GM03348 (cell line): ENCODE measurements around the gene MEGF6.

Source experiments
- DNase-seq: peaks from one replicate; pipeline ENCODE4 v3.0.0; 2012; ENCODE audit warnings: low spot score

MEGF6 gene

DNA sequence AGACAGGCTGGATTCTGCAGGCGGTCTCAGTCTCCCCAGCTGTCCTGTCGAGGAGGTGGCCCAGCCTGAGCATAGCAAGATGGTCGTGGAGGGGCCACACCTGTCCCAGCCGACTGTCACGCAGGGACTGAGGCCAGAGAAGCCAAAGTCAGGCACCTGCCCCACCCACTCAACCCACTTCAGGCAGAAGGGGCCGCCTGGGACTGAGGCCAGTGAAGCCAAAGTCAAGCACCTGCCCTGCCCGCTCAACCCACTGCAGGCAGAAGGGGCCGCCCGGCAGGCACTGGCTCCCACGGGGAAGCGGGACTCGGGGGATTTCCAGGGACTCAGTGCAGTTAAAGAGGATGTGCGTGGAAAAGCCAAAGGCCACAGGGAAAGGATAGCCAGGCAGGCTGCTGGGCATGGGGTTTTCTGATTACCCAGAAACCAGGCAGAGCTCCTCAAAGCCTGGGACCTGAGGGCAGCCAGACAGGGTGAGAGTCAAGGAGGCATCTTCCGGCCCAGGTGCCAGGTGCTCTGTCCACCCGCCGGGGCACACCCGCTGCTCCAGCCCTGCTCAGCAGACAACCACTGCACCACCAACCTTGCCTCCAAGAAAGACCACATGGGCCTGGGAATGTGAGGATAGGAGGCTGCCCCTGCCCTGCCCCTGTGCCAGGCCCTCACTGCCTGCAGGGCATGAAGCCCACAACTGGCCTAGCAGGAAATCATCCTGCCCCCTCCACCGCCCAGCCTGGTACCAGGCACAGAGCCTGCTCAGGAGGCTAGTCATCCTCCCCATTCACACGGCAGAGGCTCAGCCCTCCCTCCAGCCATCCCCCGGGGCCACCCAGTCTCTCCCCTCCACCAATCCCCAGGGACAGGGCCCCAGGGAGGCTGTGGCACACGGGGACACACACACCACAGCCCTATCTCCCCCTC, 41.0 kb downstream of the MEGF6 start:
- no peak for DNase-seq

DNA sequence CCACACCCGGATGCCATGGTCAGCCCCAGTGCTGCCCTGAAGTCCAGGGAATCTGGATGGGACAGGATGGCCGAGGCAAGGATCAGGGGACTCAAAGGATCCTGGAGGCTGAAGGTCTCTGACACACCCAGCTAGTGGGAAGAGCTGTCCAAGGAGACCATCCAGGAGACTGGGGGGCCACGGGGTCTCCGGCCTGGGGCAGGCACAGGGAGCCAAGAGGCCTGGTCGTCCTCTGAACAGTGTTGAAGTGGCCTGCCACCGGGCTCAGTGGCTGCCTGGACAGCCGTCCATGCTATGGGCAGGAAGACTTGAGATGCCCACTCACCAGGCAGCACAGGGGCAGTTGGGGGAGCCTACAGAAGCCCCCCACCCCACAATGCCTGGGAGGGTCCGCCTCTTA, 41.9 kb downstream of the MEGF6 start:
- DNase-seq, result no peak

DNA sequence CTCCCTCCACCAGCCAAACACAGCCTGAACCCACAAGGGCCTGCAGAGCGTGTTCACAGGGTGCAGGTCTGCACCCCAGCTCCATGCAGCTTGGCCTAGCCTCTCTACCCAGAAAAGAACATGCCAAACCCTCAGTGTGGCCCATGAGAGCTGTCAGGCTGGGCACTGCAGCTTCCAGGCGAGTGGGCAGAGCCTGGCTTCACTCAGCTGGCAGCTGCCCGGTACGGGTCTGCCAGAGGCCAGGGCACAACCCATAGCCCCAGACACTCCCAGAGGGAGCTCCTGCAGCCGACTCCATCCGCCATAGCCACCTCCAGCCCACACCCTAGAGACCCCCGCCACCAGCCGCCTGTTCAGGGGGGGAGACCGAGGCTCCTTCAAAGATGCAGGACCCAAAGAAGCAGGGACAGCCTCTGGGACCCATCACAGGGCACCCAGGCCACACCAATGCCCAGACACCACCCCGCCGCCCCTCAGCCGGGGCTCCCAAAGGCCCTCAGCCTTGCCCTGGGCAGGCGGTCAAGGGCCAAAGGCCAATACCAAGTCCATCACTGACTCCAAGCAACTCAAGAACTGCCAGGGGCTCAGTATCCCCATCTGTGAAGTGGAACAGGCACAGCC, 42.4 kb downstream of the MEGF6 start:
- no peak for DNase-seq

DNA sequence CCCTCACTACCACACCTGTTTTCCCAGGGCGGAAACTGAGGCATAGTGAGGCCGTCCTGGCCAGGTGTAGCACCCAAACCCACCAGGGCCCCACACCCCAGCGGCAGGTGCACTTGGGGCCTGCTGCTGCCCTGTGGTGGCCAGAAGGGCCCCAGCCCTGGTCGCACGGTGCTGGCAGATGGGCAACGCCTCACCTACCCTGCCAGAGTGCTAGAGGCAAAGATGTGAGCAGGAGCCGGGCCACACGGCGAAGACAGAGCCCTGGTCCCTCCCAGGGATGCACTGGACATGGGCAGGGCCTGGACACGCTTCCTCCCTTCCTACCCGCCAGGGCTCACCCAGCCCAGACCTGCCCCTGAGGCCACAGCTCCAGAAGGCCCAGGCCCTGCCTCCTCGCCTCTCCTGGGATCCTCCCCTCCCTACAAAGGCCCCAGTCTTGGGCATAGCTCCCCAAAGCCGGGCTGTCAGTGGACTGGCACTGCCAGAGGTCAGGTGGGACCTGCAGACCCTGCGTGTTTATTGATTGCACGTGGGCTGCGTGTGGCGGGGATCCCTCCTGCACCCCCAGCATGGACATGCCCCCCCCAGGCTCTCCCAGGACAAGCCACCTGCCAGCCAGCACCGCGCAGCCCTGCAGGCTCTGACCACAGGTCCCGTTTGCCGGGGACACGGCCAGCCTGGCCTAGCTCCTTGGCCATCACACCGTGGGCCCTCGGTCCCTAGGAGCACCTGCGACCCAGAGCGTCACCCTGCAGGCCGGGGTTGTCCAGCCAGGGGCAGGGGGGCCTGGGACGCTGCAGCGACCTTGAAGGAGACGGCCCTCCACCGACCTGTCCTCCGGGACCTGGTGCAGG, 44.1 kb downstream of the MEGF6 start:
- no peak for DNase-seq

DNA sequence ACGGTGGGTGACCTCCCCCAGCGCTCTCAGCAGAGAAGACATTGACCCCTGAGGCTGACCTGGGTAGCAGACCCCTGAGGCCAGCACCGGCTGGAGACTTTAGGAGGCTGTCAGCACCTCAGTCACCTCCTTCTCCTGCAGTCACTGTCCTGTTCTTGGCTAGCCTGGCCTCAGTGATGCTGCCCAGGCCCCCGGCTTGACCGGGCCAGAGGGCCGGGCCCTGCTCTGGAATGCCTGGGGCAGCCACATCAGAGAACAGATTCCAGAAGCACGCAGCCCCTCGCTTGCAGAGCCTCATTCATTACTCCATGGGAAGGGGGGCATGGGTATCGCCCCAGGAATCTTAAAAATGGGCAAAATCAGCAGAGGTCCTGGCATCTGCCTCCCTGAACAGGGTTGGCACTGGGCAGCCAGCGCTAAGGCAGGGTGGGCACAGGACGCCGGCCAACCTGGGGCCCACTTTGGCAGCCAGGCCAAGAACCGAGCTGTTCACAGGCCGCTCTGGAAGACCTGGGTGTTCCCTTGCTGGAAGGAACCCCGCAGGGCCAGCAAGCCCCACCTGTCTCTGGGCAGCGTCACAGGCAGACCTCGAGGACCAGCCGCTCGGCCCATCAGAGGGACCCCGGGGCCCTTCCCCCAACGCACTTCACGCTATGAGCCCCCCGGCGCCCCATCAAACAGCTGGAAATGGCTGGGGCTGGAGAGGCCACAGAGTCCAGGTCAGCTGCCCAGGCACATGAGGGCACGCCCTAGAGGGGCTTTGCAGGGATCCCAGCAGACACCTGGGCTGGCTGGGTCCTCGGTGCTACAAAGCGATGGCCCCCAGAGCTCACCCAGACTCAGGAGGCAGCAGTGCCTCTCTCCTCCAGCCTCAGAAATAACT, 45.1 kb downstream of the MEGF6 start:
- DNase-seq, result no peak

DNA sequence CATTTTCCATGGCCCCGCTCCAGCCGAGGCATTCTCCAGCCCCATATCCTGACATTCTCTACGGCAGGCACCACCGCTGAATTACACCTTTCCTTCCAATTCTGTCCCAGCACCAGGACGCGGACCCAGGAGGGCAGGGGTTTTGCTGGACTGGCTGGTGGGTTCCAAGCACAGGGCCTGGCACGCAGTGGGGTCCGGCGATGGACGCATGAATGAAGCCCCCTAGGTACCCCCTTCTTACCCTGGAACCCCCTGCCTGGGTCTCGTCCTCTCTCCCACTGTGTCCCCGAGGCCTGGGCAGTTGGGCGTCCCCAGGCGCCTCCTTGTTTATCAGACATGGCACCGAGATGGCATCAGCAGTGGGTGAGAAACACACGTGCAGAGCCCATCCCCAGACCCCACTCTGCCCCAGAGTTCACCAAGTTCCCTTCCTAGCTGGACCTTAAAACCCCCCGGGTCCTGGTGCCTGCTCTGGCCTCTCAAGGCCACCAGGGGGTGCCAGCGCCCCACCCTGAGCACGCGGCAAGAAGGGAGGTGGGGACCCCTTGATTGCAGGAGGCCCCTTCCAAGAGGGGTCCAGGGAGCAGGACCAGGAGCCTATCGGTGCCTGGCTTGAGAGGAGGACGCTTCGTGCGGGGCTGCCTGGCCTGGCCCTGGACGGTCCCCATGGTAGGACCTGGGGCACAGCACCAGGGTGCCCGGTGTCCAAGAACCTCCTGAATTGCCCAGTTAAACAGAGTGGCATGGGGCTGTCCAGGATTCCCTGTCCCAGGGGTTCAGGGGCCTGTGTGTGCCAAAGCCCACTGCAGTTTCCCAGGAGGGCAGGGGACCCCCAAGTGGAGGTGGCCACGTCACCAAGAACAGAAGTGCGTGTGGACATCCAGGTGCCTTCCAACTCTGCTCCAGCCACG, 46.1 kb downstream of the MEGF6 start:
- DNase-seq, result peak; percentile 82

DNA sequence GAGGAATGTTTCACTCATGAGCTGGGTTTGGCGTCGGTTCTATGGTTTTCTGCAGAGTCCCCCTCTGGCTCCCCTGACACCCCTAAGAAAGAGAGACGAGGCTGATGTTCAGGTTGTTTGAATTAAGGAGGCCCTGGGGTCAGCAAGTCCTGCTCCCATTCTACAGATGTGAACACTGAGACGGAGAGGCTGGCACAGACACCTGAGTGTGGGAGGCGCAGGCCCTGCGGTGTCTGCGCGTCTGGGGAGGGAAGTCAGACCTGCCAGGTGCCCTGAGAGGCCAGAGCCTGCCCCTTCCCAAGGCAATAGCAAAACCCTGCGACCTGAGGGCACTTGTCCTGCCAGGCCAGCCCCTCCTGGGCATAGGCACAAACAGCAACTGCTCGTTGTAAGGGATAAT, 47.7 kb downstream of the MEGF6 start:
- no peak for DNase-seq

DNA sequence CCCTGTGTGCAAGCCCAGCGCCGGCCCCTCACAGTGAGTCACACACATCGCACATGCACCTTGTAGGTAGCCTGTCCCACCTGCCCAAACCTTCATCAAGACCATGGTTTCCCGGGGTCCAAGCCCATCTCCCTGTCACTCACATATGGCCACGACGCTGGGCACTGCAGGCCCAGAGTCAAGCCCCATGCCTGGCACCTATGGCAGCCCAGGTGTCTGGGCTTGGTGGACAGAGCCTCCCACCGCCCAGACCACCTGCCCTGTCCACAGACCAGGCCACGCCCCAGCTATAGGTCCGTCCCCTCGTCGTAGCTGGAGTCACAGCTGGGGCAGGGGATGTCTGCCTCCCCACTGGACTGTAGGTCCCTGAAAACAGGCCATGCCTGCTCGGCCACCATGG, 48.2 kb downstream of the MEGF6 start:
- DNase-seq, result no peak

DNA sequence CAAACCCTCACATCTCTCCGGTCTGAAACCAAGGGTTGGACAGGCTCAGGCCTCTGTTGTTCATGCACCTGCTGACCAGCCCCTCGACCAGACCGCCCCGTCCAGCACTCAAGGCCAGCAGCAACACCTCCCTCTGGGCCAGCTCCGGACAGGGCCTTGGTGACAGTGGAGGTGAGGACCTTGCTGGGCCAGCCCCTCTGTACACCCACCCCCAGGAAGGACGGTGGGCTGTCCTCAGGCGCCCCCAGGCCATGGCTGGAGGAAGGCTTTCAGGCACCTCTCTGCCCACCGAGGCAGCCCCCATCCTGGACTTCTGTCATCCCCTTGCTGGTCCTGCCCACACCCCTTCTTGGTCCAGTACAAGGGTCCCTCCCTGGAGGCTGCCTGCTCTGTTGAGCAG, 48.6 kb downstream of the MEGF6 start:
- no peak for DNase-seq

DNA sequence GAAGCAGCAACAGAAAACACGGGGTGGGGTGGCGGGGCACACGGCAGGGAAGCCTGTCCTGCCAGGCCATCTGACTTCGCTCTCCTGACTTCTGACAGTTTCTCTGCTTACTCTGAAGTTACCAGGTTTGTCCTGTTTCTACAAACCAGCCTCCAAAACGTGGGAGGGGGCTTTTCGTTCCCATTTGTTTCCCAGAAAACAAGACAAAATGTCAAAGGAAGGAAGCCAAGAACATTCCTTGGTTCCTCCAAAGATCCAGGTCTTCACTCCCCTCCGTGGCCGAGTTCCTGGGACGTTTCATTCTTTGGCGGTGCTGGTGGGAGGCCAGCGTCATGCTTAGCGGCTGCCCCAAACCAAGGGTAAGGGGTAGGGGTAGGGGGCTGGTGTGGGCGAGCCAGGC, 49.6 kb downstream of the MEGF6 start:
- no peak for DNase-seq

DNA sequence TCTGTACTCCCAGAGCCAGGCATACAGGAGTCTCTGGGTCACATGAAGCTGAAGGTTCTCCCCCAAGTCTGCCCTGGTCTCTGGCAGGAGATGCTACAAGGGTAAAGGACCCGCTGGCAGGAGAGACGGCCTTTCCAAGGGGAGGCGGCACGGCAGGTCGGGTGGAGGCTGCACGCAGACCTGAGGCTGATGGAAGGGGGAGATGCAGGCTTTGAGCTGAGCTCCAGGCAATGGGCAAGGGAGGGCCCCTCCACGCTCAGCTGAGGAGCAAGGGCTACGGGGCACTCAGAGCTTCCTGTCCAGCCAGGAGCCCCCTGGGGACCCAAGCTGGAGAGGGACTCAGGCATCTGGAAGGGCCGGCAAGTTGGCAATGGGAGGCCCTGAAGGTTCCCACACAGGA, 50.3 kb downstream of the MEGF6 start:
- no peak for DNase-seq

DNA sequence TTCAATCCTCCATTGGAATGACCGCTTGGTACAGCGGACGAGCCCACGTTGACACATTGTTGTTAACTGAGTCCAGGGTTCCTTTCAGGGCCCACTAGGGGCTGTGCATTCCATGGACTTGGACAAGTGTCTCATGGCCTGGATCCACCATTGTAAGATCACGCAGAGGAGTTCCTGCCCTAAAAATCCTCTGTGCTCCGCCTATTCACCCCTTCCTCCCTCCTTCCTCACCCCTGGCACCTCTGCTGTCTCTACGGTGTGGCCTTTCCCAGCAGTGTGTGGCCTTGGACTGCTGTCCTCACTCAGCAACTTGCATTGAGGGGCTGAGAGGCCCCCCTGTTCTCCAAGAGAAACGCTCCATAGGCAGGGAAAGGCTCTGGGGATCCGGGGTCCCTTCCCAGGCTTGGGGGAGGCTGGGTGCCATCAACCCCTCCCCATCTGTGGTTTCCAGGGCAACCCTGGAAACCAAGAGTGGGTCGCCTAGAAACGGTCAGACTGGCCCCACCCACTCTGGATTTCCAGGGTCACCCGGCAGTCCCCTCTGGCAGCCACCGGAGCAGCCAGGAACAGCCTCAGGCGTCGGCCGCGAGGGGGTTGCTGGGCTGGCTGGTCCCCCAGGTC, 50.9 kb downstream of the MEGF6 start:
- no peak for DNase-seq

DNA sequence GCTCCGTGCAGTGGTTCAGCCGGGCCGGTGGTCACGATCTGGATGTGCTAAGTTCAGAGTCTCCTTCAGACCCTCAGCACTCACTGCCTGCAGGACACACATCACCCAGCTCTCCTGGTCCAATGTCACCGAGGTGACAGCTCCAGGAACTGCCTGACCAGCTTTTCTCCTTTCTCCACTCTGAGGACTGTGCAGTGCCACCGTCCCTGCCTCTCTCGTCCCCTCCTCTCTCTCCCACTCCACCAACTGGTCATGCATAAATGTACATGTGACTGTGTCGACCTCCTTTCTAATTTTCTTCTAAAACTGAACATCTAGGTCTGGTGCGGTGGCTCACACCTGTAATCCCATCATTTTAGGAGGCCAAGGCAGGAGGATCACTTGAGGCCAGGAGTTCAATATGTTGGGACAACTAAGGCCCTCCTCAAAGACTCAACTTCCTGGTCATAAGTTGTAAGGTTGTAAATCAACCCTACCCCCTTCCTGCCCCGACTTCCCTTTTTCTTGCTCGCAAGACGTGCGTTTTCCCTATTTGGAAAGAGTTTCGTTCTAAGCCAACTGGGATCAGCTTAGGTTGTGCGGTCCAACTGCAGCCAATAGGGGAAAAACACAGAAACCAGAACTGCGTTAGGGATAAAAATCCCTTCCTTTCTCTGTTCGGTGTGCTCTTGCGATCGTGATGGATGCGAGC, 53.1 kb downstream of the MEGF6 start:
- DNase-seq, result no peak

DNA sequence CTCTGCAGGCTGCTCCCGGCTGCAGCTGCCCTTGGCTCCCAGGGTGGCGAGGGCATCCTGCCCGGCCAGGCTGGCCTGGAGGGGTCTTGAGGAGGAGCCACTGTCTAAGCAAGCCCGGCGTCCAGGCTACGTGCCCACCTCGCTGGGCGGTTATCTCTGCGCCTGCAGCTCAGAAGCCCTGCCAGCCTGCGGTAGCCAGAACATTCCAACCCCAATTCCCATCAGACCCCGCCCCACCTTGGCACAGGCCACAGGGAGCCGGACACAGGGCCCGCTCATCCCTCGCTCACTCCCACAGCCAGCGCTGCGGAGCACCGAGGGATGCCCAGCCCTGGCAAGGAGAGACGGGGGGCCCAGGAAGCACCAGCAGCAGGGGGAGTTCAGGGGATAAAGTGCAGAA, 53.9 kb downstream of the MEGF6 start:
- no peak for DNase-seq

DNA sequence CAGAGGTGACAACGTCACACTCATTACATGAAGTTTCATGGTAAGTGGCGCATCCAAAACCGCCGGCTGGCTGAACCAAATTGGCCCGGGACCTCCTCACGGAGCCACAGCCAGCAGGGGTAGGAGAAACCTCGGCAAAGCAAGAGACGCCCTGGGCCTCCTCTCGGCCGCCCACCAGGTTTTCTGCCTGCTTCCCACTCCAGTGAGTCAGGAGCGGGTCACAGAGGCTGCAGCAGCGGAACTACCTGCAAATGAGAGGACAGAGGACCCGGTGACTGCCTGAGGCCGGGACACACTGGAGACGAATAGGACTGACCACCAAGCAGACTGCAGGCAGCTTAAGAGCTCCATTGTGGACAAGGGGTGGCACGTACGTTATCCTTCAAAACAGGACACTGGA, 55.0 kb downstream of the MEGF6 start:
- no peak for DNase-seq

DNA sequence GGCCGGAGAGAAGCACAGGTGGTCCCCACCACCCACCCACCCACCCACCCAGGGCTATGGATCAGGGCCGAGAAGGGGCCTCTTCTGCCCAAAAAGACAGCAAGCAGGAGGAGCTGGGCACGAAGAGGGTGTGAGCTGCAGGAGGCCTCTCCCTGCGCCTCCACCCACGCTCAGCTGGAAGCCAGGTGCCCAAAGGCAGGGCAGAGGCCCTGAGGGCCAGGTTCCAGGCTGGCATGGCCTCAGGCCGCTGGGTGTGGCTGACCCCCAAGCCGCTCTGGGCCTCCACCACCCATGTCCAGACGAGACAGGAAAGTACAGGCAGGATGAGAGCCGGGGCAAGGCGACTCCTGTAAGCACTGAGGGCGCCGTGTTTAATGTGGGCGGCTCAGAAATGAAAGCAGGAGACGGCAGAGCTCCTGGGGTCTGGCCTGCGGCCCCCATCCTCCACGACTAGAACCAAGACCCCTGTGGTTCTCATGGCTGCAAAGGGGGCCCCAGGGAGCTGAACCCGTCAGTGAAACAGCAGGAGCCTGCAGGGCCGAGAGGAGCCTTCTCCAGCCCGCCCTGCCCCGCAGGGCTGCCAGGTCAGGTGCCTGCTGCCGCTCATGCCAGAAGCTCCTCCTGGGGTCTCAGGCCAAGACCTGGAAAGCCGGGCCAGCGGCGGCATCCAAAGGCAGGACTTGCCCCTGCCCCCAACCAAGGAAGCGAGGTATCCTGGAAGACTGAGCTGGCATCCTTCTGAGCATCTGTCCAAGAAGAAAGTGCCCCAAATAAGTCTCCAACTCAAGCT, 56.0 kb downstream of the MEGF6 start:
- no peak for DNase-seq

DNA sequence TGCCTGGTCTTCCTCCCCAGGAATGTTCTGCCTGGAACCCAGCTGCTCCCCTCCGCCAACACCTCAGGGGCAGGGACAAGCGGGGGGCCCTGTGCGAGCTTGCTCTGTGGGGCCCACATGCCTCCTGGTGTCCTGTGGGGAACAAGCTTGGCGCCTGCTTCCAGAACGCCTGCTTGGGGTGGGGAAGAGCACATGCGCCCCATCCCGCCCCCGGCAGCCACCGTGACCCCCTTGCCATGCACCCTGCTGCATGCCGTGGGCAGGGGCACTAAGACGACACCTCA, 57.4 kb downstream of the MEGF6 start:
- no peak for DNase-seq

DNA sequence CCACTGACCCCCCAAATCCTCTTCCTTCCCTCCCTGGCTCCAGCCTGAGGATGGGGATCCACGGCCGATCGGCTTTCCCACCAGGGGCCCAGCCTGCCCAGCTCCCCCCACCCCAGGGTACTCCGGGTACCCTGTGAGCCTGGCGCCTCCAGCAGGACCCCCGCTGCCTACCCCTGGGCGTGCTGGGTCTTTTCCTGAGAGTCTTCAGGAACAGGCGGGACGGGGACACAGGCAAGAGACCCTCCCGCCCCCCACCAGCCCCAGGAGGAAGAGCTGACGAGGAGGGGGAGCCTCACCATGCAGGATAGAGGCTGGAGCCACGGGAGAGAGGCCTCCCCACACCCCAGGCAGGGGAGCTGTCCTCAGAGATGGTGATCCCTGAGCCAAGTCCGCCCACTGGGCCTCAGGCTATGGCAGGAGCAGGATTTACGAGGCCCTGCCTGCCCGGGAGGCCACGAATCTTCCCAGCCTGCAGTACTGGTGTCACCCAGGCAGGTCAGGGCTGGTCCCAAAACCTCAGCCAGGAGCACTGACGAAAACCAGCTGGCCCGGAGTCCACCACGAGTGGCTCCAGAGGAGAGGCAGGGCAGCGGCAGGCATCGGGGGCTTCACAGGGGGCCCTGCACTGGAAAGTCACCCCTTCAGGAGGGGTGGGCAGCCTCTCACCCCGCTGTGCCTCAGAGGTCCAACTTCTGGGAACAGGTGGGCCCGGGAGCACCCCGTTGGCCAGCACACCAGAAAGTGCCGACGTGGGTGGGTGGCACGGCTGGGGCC, 58.0 kb downstream of the MEGF6 start:
- DNase-seq, result peak; percentile 84
